Middle frontal gyrus (tissue), 1 donor: ENCODE data around the gene NTN1.

Experiments used
- DNase-seq: peaks from one replicate; pipeline ENCODE4 v3.0.0-alpha.2; 2015; ENCODE audit warnings: low spot score; ENCODE audit errors: extremely low spot score

NTN1 gene

DNA sequence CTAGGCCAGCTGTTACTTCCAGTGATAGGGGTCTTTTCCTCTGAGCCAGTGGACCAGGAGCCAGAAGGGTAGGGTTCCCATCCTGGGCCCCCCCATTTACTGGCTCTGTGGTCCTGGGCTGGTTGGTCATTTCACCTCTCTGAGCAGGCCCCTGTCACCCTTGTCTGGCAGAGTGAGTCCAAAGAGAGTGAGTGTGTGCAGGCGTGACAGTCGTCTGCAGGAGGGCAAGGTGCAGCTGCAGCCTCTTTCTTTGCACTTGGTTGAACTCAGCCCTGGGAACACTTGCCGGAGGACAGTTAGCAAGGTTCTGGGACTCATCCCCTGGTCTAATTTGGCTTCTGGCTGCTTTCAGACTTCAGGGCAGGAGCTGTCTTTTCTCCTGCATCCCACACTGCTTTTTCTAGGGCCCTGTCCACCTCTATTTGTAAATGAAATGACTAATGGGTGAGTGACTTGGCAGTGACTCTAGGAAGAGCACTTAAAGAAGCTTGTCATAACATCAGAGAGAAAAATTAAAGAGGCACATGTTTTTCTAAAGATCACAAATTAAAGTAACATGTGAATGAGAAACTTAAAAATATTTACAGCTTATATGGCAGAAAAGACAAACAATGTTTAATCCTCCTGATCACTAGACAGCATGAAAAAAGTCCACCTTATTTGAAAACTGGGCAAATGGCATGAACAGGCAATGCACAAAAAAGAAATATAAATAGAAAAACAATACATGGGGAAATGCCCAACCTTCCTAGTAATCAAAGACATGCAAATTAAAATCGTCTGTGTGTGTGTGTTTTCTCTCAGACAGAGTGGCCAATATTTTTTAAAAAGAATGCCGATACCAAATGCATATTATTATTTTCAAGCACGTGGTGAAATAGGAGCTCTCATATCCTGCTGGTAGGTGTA is 137.5 kb downstream of the NTN1 start:
- no peak for DNase-seq

DNA sequence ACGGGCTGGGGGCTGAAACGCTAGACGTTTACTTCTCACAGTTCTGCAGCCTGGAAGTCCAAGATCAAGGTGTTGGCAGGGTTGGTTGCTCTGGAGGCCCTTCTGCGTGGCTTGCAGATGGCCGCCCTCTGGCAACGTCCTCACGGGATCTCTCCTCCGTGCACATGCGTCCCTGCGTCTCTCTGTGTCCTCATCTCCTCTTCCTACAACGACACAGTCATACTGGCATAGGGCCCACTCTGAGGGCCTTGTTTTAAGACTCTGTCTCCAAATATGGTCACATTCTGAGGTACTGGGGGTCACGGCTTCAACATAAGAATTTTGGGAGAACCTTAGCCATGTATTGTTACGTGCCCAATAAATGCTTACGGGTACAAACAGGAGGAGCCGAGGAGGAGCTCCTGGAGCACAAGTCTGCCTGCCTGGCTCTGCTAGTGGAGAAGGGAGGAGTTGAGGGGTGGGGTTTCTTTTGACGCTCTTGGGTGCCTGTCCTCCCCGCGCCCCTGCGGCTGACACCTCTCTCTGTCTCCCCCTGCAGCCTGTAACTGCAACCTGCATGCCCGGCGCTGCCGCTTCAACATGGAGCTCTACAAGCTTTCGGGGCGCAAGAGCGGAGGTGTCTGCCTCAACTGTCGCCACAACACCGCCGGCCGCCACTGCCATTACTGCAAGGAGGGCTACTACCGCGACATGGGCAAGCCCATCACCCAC is 141.1 kb downstream of the NTN1 start:
- DNase-seq = no peak

DNA sequence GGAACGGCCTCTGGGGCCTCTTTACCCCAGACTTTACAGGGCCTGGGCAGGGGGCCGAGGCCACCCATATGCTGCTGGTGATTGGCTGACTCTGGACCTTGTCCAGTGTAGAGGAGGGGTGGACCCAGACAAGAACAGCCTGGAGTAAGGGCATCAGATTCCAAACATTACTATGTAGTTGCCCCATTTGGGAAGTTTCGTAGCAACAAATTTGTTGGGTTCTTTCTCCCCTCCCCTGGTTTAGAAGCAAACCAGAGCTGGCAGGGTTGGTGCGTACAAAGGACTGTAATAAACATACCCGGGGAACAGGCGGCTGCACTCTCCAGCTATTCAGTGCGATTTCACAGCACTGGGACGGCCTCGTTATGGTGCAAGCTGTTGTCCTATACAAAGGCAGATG is 145.5 kb downstream of the NTN1 start:
- DNase-seq = no peak

DNA sequence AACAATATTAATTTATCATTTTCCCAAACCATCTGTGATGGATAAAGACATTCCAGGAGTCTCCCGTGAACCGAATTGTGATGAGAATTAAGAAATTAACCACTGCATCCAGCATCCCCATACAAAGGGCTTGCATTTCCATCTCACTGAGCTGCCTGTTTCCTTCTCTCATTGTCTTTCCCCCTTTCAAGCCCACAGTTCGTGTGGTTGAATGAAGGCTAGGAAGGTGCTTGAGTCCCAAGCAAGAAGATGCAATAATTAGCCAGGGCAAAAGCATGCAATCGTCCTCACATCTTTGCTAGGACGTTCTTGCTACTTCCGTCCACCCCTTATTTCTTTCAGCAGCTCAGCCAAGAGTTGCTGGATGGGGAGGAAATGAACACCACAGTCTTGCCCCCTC is 146.1 kb downstream of the NTN1 start:
- no peak for DNase-seq

DNA sequence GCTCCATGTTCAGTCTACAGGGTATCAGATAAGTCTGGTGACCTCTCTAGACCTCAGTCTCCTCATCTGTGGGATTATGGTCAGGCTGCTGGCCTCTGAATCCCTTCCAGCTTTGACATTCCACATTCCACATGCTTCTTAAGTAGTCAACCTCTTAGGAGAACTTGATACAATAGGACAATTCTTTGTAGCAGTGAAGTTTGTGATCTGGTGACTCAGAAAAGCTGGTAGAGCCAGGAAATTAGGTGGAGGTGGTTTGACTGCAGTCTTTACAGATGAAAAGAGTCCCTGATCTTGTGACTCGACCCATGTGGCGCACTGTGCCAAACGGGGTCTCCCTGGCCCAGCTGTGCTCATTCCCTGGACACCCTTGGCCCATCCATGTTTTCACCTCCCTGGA is 147.8 kb downstream of the NTN1 start:
- DNase-seq = no peak

DNA sequence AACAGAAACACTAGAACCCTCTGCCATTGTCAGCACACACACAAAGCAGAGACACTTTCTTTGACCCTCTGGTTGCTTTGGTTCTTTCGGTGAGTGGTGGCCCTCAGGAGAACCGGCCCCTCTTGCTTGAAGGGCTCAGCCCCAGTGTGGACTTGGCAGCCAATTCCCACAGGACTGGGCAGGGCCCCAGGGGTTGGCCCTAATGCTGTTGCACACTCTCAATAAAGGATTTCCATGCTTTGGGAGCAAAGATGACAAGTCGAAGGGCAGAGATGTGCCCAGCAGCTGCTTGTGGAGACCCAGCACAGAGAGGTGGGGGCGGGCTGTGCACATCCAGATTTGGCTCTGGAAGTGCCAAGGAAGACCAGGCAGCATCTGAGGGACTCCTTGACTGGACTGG is 149.0 kb downstream of the NTN1 start:
- no peak for DNase-seq

DNA sequence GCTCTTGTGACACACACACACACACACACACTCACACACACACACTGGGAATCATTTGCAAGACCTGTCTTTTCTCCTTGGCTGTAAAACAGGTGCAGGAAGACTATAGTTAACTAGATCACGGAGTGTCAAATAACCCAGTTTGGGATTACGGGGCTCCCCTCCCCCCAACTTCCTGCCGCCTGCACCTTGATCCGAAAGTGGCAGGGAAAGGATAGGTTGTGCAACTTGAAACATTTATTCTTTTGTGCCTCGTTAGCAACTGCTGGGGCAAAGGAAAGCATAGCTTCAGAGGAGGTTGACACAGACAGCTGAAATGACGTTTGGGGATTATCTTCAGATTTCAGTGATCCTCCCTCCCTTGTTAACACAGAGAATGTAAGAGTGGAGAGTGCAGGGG is 149.5 kb downstream of the NTN1 start:
- no peak for DNase-seq

DNA sequence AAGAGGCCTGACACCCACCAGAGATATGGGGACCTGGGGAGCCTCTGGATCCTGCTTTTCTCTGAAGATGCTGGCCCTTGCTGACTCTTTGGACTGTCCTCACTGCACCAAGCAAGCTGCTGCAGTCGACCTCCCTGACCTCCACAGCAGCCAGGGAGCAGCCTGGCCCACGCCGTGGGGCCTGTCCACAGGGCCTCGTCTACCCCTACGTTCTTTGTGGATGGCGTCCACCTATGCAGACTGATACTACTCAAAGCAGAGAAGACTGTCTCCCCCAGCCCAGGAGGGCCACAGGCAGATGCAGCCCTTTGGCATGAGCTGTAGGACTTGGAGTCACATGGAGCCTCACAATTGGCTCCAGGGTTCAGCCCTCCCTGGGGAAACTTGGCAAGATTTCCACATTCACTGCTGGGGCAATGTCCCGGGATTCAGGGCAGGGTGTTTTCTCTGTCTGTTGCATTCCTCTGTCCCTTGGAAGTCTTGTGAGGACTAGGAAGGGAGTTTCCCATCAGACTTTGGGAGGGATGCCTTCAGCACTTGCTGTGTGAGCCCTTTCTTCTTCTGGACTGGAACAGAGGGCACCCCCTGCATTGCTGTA is 152.2 kb downstream of the NTN1 start:
- no peak for DNase-seq

DNA sequence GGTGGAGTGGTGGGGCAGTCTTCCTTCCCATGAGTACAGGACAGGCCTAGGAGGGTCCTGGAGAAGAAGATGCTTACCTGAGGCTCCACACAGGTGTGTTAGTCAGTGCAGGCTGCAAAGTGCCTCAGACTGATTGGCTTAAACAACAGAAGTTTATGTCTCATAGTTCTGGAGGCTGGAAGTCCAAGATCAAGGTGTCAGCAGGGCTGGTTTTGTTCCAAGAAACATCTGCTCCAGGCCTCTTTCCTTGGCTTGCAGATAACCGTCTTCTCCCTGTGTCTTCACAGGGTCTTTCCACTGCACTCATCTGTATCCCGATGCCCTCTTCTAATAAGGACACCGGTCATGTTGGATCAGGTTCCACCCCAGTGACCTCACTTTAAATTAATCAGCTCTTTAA is 153.0 kb downstream of the NTN1 start:
- no peak for DNase-seq

DNA sequence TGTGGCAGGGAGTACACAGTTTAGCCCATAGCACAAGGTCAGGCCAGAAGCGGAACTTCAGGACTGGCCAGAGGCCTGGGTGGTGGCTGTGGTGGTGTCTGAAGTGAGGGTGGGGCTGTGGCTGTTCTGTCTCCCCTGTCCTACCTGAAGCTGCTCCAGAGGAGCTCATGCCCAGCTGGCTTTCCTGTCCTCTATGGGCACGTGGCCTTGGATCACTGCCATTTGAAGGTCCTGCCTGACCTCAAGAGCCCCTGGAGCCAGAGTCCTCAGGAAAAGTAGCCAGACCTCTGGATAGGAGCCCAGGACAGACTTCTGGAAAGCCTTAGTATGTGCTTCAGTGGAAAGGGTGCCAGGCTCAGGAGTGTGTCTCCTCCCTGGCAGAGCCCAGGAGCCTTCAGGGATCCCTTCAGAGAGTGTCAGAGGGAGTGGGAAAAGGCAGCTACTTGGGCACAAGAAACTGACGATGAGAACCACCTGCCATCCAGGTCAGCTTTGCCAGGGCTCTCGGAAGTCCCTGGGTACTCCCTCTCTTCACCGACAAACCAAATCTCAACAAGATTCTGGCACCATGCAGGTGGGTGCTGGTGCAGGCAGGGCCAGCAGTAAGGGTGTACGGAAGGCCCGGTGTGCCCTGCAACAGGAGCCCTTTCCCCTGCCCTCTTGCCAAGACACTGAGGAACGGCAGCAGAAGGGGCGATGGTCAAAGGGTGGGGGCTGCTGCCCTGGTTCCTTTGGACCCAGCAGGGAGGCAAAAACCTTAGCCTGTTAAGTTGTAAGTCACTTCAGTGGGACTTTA is 153.7 kb downstream of the NTN1 start:
- no peak for DNase-seq

DNA sequence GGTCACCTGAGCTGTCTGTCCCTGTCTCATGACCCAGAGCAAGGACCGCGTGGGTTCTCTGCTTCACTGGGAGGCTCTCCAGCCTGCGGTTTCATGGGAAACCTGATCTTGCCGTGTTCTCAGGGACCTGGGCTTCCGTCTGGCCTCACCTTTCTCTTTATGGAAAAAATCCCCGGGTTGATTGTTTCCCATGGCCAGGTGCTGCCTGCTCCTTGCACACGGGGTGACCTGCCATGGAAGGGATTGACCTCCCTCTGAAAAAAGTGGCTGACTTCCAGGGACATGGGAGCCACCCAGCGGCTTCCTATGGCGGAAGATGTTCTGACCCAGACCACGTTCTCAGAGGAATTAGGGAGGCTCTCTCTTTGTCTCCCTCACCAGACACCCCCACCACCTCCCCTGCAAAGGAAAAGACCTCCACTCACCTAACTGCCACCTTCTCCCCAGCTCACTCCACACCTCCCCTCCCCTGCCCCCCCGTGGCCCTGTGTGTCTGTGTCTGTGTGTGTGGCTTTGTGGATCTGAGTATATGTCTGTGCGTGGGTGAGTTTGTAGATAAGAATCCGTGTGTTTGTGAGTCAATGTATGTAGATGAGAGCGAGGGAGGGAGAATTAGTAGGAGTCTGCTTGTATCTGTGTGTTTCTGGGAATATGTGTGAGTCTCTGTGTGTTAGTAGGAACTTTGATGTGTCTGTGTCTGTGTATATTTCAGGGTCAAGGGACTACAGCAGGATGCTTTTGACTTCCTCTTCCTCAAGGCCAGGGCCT is 154.6 kb downstream of the NTN1 start:
- DNase-seq = no peak

DNA sequence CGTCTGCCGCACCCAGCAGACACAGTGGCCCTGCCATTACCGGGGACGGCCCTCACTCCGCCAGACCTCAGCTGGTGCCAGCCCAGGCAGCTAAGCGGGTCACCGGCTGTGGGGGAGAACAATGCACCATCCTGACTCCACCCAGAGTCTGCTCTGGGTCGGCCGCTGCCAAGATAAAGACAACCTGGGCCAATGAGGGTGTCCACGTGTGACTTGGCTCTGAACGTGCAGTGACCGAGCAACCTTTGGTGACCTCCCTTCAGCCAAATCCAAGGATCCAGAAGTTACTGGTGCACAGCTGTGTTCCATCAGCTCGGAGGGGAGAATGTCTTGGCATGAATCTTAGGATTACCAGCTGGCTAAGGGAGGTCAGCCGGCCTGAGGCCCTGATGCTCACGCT is 155.9 kb downstream of the NTN1 start:
- no peak for DNase-seq

DNA sequence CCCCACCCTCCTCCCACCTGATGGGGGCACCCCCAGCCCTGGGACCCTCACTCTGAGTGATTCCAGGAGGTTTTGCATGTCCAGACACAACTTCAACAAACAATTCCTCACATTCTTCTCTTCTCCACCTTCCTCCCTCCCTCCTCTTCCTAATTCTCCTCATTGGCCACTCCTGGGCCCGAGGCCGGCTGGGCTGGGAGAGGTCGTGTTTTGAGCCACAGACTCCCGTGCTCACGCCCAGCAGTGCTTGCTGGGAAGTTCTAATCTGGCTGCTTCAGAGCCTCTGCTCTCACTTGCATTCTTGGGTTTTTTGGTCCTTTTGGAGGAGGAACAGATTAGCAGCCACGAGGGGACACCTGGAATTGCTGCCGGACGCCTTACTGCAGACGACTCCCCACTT is 157.0 kb downstream of the NTN1 start:
- no peak for DNase-seq

DNA sequence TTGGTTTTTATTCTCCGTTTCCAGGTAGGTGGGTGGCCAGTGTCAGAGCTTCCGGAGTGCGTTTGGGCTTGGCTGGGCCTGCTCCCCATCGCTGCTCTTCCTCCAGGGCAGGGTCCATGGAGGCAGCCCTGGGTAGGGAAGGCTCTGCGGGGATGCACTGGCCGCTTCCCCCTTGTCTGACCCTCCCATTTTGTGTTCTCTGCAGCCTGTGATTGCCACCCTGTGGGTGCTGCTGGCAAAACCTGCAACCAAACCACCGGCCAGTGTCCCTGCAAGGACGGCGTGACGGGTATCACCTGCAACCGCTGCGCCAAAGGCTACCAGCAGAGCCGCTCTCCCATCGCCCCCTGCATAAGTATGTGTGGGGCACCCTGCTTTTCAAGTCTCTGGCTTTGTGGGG is 158.3 kb downstream of the NTN1 start:
- no peak for DNase-seq

DNA sequence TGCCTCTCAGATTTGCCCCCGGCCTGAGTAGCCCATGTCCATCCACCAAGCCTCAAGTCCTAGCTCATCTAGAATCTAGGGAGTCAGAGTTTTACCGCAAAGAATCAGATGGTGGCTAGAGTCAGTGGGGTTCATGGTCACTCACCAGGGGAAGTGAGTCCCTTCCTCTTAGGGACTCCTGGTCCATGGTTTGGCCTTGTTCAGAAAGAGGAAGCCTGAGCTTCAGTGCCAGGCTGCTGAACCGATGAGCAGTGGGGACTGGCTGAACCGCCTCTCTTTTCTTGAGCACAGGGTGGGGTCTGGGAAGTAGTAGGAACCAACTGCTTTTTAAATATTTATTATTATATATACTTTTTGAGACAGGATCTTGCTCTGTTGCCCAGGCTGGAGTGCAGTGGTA is 160.3 kb downstream of the NTN1 start:
- DNase-seq = no peak

DNA sequence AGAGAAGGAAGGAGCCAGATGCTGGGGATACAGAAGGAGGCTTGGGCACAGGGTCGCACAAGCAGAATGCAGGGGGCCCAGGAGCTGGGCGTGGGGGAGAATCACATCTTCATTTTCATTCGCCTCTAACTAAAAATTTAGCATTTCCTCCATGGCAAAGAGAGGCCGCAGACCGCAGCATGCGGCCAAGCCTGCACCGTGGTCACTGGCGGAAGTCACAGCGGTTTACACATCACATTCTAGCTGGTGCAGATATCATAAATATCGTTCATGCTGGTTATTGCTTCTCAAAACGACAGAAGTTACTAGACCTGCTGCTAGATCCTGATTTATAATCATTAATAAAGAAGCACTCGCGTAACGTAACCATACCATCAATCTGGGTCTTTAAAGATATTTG is 162.0 kb downstream of the NTN1 start:
- no peak for DNase-seq

DNA sequence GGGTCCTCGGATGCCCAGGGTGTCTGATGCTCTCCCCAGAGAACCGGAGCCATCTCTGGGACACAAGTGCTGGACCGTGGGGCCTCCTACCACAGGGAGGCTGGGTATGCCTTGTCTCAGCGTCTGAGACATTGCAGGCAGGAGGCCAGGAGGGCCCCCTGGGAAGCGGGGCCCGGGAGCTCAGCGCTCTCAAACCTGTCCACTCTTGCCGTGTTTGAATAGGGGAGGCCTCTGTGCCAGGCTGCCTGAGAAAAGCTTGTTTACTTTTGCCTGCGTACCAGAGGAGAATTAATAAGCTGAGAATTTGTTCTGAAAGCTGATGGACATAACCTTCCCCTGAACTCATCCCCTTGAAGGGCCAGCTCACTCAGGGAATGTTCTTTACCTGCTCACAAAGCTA is 163.8 kb downstream of the NTN1 start:
- no peak for DNase-seq

DNA sequence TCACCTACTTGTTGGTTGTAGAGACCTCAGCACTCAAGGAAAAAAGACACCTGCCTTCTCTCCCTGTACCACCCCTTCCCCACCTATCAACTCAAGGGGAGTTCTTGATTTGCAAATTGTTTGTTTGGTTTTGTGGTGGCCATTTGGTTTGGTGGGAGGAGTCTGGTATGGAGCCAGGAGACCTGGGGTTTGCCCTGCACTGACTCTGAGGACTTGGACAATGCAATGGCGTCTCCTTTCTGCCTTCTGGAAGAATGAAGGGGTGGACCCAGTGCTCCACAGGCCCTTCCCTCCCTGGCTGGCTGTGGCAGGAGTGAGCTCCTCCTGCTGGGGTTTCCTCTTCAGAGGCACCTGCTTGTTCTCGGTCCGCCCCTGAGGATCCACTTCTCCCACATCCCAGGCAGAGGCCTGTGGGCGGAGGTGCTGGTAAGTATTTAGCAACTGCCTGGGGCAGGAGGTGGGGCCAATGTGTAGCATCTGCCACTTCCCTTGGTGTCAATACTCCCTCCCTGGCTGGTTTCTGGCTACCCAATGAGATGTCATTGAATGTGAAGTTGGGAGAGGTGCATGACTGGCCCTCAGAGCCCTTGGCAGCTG is 164.5 kb downstream of the NTN1 start:
- no peak for DNase-seq

DNA sequence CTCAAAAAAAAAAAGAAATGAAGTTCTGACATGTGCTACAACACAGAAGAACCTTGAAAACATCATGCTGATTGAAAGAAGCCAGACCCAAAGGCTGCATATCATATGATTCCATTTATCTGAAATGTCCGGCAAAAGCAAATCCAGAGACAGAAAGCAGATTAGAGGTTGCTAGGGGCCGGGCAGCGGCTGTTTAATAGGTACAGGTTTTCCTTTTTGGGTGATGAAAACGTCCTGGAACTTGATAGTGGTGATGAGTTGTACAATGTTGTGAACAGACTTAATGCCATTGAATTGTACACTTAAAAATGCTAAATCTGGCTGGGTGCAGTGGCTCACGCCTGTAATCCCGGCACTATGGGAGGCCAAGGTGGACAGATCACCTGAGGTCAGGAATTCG is 166.5 kb downstream of the NTN1 start:
- DNase-seq = no peak

DNA sequence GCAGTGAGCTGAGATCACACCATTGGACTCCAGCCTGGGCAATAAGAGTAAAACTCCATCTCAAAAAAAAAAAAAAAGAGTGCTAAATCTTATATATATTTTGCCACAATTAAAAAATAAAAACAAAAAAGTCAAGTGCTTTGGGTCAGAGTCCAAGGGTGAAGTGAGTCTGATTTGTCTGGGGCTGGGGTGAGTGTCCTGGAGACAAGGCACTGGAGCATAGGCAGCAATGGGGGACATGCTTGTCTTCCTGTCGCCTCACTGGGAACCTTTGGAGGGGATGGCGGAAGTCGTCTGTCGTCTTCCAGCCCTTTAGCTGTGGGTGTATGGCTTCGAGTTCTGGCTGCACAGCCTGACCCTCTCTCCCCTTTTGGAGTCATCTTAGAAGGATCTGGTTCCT is 167.1 kb downstream of the NTN1 start:
- no peak for DNase-seq

DNA sequence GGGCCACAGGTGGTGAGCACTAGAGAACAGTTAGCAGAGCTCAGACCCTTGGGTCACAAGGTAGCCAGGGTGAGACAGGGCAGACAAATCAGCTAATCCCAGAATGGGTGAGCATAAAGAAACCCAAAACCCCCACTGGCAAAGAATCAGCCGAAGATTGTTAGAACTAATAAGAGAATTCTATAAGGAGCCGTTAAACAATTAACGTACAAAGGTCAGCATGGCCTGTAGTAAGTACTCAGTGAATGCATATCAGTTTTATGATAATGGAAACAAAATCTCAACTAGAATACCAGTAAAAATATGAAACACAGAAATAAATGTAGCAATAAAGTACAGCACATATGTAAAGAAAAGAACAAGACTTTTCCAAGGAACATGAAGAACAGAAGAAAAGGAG is 168.6 kb downstream of the NTN1 start:
- no peak for DNase-seq
